ENCODE measurements around the gene BLMH. TPM values are rescaled to one million over a fixed set of nuclear protein-coding genes. Genes with fewer than 3 reads are reported as not detected.

BLMH gene
- total and polyA plus RNA-seq, 2 donors (not counting 3 experiments of a cell fraction or from before 2014, with no cell fraction given) = 24.6 to 65.8 TPM

DNA sequence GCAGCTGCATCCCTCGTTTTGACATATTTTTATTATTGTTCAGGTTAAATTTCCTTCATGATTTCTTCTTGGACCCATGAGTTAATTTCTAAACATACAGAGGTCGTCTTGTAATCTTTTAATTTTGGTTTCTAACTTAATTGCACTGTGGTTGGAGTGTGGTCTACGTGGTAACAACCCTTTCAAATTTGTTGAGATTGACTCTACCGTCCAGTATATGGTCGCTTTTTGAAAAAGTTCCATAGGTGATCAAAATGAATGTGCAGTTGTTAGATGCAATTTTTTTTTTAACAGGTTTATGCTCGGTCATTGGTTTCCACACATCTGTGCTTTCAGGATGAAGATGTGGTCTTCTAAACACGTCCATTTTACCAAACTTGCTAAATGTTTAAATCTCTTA, 45.3 kb downstream of the BLMH start:
- no peak for DNase-seq (ENCODE audit: low read depth, low spot score)
- FAIRE-seq = no peak
- H3K9me1 ChIP-seq (replicated peaks; ENCODE audit: control insufficient read depth, extremely low read depth, insufficient read depth, low read length) = no peaks in the 10 kb centered on the region
- BruUV-seq (replicated peaks) = no TSS peak
- H3K4me2 ChIP-seq (ENCODE audit: insufficient read depth, low read length) = no peak overlapping the region
- CTCF ChIA-PET = interaction anchor here (1.4 to 1.6 kb wide), 3 partner anchors 10 to 122 kb away, joined by 3 to 4 read pairs (median 3); no protein-coding TSS in a partner anchor
- no peaks in the 10 kb centered on the region for H3K9me3 ChIP-seq (replicated peaks; ENCODE audit: control insufficient read depth, insufficient read depth, low read length)
- H2AFZ ChIP-seq (ENCODE audit: low read depth, low read length) = no peak overlapping the region
- H3K27ac ChIP-seq (ENCODE audit: insufficient read depth, low read depth, low read length) = no peak overlapping the region
- POLR2A ChIA-PET = no interaction called here
- dilution Hi-C loops (cut with MboI; ENCODE audit: extremely low pct_ligation_motif_present, low sequenced_read_pairs) (no loop called here), intact Hi-C loops (cut with micrococcal nuclease) (no loop called here)
- no peaks in the 10 kb centered on the region for H3K4me1 ChIP-seq (ENCODE audit: control insufficient read depth, extremely low read depth, insufficient read depth, low read length)
- no peak overlapping the region for H3K4me3 ChIP-seq (replicated peaks in 1 of 3; ENCODE audit: insufficient read depth in 1 of 3, low read depth in 1 of 3, low read length in 3 of 3)
- no peaks in the 10 kb centered on the region for H3K27me3 ChIP-seq (ENCODE audit: control insufficient read depth in 2 of 2, insufficient read depth in 2 of 2, low read length in 2 of 2)
- no peaks in the 10 kb centered on the region for H4K20me1 ChIP-seq (replicated peaks; ENCODE audit: control insufficient read depth, extremely low read depth, insufficient read depth, low read length)
- H3K9ac ChIP-seq (replicated peaks; ENCODE audit: extremely low read depth, insufficient read depth, low read length) = no peak overlapping the region
- H3K79me2 ChIP-seq (ENCODE audit: control insufficient read depth, insufficient read depth, low read length) = no peaks in the 10 kb centered on the region
- H3K36me3 ChIP-seq (ENCODE audit: control insufficient read depth in 2 of 2, extremely low read depth in 1 of 2, insufficient read depth in 2 of 2, low read length in 2 of 2) = peaks cover 8 to 13% of the 10 kb centered on the region in 2 experiments
- TF ChIP-seq JUN (IDR thresholded peaks at IDR 0.05; ENCODE audit: borderline replicate concordance, insufficient read depth, insufficient read length, low read depth) (no peak), GATA2 (IDR thresholded peaks at IDR 0.05; ENCODE audit: insufficient read depth, insufficient read length, low read depth, low read length) (no peak), FOS (IDR thresholded peaks at IDR 0.05; ENCODE audit: borderline replicate concordance, insufficient read depth, low read length) (no peak), POLR2AphosphoS5 (IDR thresholded peaks at IDR 0.05; ENCODE audit: insufficient read depth, low read depth, low read length) (no peak), MYC (IDR thresholded peaks at IDR 0.05; ENCODE audit: low read depth, low read length) (no peak), EZH2 (IDR thresholded peaks at IDR 0.05; ENCODE audit: borderline replicate concordance, low read depth, low read length, severe bottlenecking) (no peak), POLR2A (IDR thresholded peaks at IDR 0.05; ENCODE audit: low read depth, low read length) (no peak)
- TF ChIP-seq, protein P1, sequence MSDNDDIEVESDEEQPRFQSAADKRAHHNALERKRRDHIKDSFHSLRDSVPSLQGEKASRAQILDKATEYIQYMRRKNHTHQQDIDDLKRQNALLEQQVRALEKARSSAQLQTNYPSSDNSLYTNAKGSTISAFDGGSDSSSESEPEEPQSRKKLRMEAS (IDR thresholded peaks at IDR 0.05; ENCODE audit: insufficient read depth, insufficient read length) = no peak
- TF ChIP-seq, protein P2, sequence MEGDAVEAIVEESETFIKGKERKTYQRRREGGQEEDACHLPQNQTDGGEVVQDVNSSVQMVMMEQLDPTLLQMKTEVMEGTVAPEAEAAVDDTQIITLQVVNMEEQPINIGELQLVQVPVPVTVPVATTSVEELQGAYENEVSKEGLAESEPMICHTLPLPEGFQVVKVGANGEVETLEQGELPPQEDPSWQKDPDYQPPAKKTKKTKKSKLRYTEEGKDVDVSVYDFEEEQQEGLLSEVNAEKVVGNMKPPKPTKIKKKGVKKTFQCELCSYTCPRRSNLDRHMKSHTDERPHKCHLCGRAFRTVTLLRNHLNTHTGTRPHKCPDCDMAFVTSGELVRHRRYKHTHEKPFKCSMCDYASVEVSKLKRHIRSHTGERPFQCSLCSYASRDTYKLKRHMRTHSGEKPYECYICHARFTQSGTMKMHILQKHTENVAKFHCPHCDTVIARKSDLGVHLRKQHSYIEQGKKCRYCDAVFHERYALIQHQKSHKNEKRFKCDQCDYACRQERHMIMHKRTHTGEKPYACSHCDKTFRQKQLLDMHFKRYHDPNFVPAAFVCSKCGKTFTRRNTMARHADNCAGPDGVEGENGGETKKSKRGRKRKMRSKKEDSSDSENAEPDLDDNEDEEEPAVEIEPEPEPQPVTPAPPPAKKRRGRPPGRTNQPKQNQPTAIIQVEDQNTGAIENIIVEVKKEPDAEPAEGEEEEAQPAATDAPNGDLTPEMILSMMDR (IDR thresholded peaks at IDR 0.05; ENCODE audit: extremely low read depth in 1 of 2, insufficient read depth in 1 of 2, low read depth in 1 of 2, low read length in 2 of 2) = no peak

Measured in endothelial cell of umbilical vein (primary cell).